Ovary (tissue), 3 donors: ENCODE results near the gene POLQ.

Source experiments
- CTCF ChIP-seq, 3 donors: fragments of 450-650 bp in 2 of 3; fragments of 200-600 bp in 1 of 3; IDR thresholded peaks; one replicate each; pipeline versions ENCODE4 v1.5.1 to v1.8.0; 2016 to 2022; ENCODE audit warnings: antibody characterized with exemption in 3 of 3, mild to moderate bottlenecking in 1 of 3
- EP300 ChIP-seq: sonication (generic); formaldehyde crosslinking; IDR thresholded peaks from one replicate; pipeline ENCODE4 v1.6.1; 2017; ENCODE audit warnings: antibody characterized with exemption
- POLR2A ChIP-seq: fragments of 450-650 bp; IDR thresholded peaks from one replicate; pipeline ENCODE4 v1.6.1; 2017; ENCODE audit warnings: antibody characterized with exemption, mild to moderate bottlenecking, moderate library complexity
- donor health status: DM: no; HTN: no; CAD: no.

- TF ChIP-seq CTCF (IDR thresholded peaks at IDR 0.05) = no peak
- TF ChIP-seq POLR2A = no peak
- no peak for TF ChIP-seq EP300
These were observed 25.3 kb downstream of the POLQ start for GRCh38 chr3:121520510-121520909.
